Measurements from ENCODE around the gene TGFBR3.
A peak's percentile ranks its signal among the peaks of the same experiment; 100 is the strongest.

The TGFBR3 gene

DNA sequence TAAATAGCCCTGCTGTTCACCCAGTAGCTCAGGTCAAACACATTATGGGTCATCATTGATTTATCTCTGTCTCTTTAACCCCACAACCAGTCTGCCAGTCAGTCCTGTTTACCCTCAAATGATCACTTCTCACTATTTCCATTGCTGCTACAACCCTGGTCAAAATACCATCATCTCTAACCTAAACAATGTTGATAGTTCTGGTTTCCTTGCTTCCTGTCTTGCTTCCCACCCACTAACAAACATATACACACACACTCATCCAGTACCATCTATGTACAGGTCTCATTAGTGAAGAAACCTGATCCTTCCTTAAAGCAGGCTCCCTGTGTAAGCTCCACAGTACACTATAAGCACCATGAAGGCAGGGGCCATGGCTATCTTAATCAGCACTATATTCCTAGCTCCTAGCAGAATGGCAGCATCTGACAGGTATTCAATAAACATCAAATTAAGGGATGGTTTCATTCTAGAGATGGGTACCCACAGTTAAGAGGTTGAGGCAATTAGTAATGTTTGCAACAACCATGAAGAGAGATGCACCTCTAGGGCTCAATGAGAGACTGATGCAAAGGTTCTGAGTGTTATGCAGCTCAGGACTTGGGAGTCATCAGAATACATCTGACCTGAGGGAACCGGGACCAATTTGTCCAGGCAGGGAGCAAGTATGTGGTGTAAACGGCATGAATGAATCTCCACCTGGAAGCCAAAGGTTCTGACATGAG, 10.0 kb upstream of the TGFBR3 start:
- TF ChIP-seq, protein P1, sequence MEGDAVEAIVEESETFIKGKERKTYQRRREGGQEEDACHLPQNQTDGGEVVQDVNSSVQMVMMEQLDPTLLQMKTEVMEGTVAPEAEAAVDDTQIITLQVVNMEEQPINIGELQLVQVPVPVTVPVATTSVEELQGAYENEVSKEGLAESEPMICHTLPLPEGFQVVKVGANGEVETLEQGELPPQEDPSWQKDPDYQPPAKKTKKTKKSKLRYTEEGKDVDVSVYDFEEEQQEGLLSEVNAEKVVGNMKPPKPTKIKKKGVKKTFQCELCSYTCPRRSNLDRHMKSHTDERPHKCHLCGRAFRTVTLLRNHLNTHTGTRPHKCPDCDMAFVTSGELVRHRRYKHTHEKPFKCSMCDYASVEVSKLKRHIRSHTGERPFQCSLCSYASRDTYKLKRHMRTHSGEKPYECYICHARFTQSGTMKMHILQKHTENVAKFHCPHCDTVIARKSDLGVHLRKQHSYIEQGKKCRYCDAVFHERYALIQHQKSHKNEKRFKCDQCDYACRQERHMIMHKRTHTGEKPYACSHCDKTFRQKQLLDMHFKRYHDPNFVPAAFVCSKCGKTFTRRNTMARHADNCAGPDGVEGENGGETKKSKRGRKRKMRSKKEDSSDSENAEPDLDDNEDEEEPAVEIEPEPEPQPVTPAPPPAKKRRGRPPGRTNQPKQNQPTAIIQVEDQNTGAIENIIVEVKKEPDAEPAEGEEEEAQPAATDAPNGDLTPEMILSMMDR (conservative IDR thresholded peaks at IDR 0.05; ENCODE audit: control insufficient read depth, insufficient read depth, low read depth, low read length): no peak
- no peak for DNase-seq (ENCODE audit: low read depth)
- no peak overlapping the region for H3K4me3 ChIP-seq (ENCODE audit: control insufficient read depth, low read depth, low read length)

GRCh38 chr1:91894036-91894761, 8.2 kb upstream of the TGFBR3 start:
- DNase-seq (ENCODE audit: low read depth): peak; percentile 67
- TF ChIP-seq, protein P1 (conservative IDR thresholded peaks at IDR 0.05; ENCODE audit: control insufficient read depth, insufficient read depth, low read depth, low read length): no peak
- H3K4me3 ChIP-seq (ENCODE audit: control insufficient read depth, low read depth, low read length): no peak overlapping the region

- peak; percentile 34 for DNase-seq (ENCODE audit: low read depth)
- H3K4me3 ChIP-seq (ENCODE audit: control insufficient read depth, low read depth, low read length): no peak overlapping the region
- TF ChIP-seq, protein P1 (conservative IDR thresholded peaks at IDR 0.05; ENCODE audit: control insufficient read depth, insufficient read depth, low read depth, low read length): no peak
These were observed 6.0 kb upstream of the TGFBR3 start for GRCh38 chr1:91891969-91892368.

DNA sequence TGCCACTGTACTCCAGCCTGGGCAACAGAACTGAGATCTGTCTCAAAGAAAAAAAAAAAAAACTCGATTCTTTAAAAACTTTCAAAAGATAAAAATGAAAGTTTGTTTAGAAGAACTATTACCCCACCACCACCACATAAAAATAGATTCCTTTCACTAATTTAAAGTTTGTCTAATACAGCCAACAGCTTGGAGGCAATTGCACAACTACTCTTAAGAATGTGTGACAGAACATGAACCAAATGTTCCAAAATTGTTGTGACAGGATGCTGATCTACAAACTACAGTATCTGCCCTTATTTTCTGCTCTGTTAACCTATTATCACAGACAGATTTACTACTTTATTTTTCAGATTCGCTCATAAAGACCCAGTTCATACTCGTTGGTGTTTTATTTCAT, 5.5 kb upstream of the TGFBR3 start:
- TF ChIP-seq, protein P1 (conservative IDR thresholded peaks at IDR 0.05; ENCODE audit: control insufficient read depth, insufficient read depth, low read depth, low read length): no peak
- H3K4me3 ChIP-seq (ENCODE audit: control insufficient read depth, low read depth, low read length): no peak overlapping the region
- peak; percentile 78 for DNase-seq (ENCODE audit: low read depth)

GRCh38 chr1:91889717-91890459, 3.9 kb upstream of the TGFBR3 start:
- TF ChIP-seq, protein P1 (conservative IDR thresholded peaks at IDR 0.05; ENCODE audit: control insufficient read depth, insufficient read depth, low read depth, low read length): no peak
- no peak overlapping the region for H3K4me3 ChIP-seq (ENCODE audit: control insufficient read depth, low read depth, low read length)
- DNase-seq (ENCODE audit: low read depth): peak; percentile 79

GRCh38 chr1:91885213-91885715, 687 bp downstream of the TGFBR3 start:
- DNase-seq (ENCODE audit: low read depth): peak; percentile 19
- H3K4me3 ChIP-seq (ENCODE audit: control insufficient read depth, low read depth, low read length): peak overlapping the region; percentile 93

More at GRCh38 chr1:91885213-91885715, 687 bp downstream of the TGFBR3 start:
- TF ChIP-seq, protein P1 (conservative IDR thresholded peaks at IDR 0.05; ENCODE audit: control insufficient read depth, insufficient read depth, low read depth, low read length): no peak
